Panc1 (cell line): ENCODE results near the gene BLCAP.

Experiments used
- POLR2AphosphoS5 ChIP-seq: IDR thresholded peaks from 2 replicates; pipeline ENCODE4 v1.6.1; 2012; ENCODE audit warnings: mild to moderate bottlenecking, low read depth, low read length, moderate library complexity
- TF ChIP-seq, protein P1 (sequence below): fragments of 450-650 bp; IDR thresholded peaks from 2 replicates; pipeline ENCODE4 v1.5.1; 2017; ENCODE audit warnings: mild to moderate bottlenecking
- TF ChIP-seq, protein P2 (sequence below), 2 experiments: IDR thresholded peaks; 2 replicates each; pipeline ENCODE4 v1.6.1; 2011 to 2012; ENCODE audit warnings: low read depth in 2 of 2, control low read depth in 1 of 2, low read length in 1 of 2, mild to moderate bottlenecking in 1 of 2, moderate library complexity in 1 of 2; ENCODE audit not compliant: insufficient read depth in 1 of 2

DNA sequence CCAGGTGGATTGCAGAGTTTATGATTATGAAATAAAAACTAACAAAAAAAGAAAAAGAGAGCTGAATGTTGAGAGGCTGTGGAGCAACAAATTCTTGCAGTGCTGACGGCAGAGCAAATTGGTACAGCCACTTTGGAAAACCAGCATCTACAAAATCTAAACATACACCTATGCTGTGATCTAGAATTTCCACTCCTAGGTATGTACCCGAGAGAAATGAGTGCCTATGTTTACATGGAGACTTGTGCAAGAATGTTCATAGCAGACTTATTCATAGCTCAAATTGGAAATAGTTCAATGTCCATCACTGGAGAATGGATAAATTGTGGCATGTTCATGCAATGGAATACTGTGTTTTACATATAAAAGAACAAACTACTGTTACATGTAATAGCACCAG, 3.0 kb upstream of the BLCAP start:
- TF ChIP-seq, protein P1, sequence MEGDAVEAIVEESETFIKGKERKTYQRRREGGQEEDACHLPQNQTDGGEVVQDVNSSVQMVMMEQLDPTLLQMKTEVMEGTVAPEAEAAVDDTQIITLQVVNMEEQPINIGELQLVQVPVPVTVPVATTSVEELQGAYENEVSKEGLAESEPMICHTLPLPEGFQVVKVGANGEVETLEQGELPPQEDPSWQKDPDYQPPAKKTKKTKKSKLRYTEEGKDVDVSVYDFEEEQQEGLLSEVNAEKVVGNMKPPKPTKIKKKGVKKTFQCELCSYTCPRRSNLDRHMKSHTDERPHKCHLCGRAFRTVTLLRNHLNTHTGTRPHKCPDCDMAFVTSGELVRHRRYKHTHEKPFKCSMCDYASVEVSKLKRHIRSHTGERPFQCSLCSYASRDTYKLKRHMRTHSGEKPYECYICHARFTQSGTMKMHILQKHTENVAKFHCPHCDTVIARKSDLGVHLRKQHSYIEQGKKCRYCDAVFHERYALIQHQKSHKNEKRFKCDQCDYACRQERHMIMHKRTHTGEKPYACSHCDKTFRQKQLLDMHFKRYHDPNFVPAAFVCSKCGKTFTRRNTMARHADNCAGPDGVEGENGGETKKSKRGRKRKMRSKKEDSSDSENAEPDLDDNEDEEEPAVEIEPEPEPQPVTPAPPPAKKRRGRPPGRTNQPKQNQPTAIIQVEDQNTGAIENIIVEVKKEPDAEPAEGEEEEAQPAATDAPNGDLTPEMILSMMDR = no peak
- TF ChIP-seq, protein P2, sequence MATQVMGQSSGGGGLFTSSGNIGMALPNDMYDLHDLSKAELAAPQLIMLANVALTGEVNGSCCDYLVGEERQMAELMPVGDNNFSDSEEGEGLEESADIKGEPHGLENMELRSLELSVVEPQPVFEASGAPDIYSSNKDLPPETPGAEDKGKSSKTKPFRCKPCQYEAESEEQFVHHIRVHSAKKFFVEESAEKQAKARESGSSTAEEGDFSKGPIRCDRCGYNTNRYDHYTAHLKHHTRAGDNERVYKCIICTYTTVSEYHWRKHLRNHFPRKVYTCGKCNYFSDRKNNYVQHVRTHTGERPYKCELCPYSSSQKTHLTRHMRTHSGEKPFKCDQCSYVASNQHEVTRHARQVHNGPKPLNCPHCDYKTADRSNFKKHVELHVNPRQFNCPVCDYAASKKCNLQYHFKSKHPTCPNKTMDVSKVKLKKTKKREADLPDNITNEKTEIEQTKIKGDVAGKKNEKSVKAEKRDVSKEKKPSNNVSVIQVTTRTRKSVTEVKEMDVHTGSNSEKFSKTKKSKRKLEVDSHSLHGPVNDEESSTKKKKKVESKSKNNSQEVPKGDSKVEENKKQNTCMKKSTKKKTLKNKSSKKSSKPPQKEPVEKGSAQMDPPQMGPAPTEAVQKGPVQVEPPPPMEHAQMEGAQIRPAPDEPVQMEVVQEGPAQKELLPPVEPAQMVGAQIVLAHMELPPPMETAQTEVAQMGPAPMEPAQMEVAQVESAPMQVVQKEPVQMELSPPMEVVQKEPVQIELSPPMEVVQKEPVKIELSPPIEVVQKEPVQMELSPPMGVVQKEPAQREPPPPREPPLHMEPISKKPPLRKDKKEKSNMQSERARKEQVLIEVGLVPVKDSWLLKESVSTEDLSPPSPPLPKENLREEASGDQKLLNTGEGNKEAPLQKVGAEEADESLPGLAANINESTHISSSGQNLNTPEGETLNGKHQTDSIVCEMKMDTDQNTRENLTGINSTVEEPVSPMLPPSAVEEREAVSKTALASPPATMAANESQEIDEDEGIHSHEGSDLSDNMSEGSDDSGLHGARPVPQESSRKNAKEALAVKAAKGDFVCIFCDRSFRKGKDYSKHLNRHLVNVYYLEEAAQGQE (IDR thresholded peaks at IDR 0.05; ENCODE audit: insufficient read depth in 1 of 2, low read depth in 2 of 2, low read length in 1 of 2) = no peak
- no peak for TF ChIP-seq POLR2AphosphoS5
